GM21360 (cell line): Measurements from ENCODE around the gene DCPS.
"Not testable (repeated sequence)": the region's sequence is repeated elsewhere in the genome, so short reads cannot be mapped to it uniquely, and the experiment has no call there.

Experiments used
- ATAC-seq: cut with Tn5 transposase; IDR thresholded peaks from one replicate; pipeline ENCODE4 v1.9.1; 2021; ENCODE audit warnings: mild to moderate bottlenecking, moderate library complexity; ENCODE audit not compliant: unreplicated experiment

The DCPS gene

DNA sequence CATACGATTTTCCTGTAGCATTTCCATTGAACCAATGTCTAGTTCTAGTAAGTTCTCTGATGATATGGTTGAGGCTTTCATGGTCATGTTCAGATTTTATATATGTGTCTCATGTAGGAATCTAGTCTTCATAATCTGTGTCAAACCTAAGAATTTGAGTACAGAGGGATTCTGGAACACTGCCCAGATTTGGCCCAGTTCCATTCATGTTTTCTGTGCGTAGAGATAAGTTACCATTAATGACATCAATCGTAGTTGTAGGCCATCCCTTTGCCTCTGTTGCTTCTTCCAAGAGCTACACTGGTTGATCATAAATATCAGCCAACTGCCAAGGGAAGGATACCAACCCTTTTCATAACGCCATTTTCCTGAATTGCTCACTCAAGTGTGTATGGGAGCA is 74.9 kb downstream of the DCPS start:
- ATAC-seq, result no peak

DNA sequence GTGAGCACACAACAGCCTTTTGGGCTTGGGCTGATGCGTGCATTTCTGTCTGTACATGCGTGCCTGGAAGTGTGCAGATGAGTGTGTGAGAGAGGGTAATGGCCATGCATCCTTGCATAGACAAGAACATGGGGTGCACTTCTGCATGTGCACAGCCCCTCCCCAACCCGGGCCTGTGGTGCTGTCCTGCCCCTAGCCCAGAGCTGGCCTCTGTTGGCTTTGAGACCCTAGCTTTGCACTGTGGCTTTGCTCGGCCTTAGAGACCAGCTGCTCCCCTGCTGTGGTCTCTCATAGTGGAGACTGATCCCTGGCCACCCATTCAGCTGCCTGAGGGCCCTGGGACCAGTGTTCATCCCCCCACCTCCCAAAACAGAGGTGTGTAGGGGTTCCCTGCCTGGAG is 77.0 kb downstream of the DCPS start:
- no peak for ATAC-seq

DNA sequence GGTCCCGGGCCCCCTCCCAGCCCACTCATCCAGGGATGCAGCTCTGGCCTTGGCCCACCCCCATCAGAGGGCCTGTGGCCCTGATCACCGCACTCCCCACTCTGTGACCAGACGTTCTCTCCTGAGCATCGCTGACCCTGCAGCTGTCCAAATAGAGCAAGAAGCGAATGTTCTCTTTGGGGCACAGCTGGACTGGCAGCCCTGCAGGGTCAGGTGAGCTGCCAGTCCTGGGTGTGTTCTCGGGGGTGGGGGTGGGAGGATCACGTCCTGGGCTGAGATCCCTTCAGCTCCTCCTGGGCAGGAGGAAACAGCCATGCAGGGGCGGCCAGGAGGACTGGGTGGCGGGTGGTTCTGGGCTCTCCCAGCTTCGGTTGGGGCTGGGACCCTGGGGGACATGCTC is 78.1 kb downstream of the DCPS start:
- ATAC-seq, result not testable (repeated sequence)

DNA sequence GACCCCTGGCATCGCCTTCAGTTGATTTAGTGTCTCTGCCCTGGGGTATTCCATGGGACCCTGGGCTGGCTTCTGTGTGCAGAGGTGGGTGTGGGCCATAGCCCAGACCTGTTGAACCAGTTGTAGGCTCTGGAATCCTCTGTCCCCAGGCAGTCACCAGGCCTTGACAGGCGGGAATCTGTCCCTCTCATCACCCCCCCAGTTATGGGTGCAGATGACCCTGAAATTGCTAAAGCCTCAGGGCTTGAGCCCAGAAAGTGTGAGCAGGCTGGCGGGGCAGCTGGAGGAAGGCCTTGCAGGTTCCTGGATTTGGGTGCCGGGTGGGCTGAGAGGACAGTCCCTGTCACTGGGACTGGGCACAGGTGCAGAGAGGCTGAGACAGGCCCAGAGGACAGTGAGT is 78.8 kb downstream of the DCPS start:
- not testable (repeated sequence) for ATAC-seq

DNA sequence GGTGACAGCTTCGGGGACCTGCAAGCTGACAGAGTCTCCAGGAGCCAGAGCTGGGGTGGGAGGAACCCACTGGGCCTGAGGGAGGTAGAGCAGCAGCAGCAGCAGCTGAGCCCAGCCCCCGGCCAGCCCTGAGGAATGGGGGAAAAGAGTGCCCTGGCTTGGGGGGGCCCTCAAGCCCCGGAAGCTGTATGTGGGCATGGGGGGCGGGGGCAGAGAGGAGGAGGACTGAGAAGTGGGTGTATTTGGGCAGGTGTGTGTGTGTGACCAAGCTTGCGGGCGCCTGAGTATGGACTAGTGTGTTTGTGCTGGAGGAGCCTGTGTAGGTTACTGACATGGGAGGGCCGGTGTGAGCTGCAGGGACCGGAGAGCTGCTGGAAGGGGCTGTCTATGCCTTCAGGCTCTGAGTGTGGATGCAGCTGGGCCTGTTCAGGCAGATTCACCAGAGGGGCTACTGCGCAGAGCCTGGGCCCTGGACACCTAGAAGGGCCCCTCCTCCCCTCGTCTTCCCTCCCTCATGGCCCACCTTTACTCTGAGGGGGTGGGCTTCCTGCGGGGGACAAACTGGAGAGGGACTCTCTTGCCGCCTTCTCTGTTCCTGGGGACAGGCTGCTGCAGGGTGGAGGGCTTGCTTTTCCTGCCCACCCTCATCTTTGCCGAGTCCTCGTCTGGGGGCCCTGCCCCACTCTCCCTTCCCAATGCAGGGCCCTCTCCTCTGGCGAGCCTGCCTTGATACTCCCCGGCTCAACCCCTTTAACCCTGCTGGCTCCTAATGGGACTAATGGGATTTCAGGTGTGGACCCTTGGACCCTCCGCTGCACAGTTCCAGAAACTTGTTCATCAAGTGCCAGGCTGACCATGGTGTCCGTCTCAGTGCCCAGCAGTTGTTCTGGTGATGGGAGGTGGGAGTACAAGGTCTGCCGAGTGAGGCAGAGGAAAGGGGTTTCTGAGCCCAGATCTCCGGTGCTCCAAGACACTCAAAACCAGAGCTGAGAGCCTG is 79.8 kb downstream of the DCPS start:
- no peak for ATAC-seq

DNA sequence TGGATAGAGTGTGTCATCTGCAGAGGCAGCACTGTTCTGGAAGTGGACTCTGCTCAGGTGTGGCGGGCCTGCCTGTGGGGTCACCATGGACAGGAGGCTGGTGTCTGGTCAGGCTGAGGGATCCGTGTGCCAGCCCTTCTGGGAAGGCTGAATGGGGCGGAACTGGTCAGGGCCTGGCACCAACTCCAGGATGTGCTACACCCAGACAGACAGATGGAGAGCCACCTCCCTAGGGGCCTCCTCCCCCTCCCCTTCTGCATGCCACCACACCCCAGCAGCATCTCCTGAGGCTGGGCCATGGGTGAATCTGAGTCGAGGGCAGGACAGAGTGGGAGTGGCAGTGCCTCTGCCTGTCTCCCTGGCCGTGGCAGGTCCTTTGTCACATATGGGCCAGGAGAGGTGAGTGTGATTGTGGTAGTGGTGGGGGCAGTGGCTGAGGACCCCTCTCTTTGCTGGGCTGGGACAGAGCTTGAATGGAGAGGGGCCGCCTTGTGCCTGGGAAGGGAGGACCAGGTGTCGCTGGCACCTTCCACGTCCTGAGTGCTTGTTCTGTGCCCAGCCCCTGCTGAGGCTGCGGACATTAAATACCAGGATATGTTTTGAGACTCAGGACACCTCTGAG is 80.7 kb downstream of the DCPS start:
- ATAC-seq, result no peak

DNA sequence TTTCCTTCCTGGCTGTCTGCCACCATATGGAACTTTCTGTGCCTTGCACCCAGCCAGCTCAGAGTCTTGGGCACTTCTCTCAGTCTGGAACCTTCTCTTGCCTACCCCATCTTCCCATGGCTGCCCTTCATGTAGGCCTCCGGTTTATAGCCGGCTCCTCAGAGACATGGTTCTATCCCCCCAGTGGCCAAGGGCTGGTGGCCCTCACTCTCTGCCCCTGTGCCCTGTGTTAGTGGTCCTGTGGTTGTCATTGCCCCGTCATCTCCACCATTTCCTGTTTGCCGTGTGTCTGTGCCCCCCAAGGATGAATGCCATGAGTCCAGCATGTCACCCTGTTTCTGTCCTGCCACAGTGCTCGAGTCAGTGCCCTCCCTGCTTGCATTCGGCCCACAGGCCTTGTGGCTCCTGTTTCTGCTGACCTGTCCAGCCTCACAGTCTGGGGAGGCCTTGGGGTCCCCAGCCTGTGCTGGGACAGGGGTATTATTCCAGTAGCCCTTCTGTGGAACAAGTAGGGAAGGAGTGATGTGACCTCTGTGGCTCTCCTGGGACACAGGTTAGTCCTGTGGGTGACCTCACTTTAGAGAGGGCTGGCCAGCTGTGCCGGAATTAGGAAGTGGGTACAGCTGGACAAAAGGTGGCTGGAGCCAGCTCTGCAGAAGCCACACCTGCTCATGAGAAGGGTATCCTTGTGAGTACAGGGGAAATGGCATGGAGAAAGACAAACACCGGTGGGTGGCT is 82.3 kb downstream of the DCPS start:
- no peak for ATAC-seq

DNA sequence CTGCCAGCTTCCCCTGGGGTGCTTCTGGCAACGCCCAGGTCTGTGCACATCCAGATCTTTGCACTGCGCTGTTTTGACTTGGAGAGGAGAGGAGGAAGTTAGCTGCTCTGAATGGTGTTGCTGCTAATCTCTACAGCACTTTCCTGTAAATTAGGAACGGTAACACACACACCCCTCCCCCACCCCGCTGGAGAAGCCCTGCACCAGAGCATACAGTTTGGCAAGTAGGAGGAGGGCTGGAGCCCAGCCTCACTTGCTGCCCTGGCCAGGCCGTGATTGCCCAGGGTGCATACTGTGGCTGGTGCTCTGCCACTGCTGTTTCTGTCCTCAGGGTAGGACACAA is 82.8 kb downstream of the DCPS start:
- not testable (repeated sequence) for ATAC-seq

DNA sequence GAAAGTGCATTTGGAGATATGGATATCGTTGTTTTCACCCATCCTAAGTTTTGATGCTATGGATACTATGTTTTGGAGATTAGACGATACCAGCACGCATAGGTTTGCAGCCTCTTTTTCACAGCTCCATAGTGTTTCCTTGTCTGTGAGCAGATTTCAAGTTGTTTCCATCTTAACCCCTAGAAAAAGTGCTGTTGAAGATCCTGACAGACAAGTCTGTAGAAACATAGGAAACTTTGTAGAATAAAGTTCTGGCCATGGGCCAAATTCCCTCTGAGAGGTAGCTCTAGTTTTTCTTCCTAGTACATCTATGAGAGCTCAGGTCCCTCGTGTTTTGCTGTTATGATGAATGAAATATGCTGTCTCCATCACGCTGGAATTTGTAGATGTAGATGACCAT is 84.0 kb downstream of the DCPS start:
- ATAC-seq, result no peak

DNA sequence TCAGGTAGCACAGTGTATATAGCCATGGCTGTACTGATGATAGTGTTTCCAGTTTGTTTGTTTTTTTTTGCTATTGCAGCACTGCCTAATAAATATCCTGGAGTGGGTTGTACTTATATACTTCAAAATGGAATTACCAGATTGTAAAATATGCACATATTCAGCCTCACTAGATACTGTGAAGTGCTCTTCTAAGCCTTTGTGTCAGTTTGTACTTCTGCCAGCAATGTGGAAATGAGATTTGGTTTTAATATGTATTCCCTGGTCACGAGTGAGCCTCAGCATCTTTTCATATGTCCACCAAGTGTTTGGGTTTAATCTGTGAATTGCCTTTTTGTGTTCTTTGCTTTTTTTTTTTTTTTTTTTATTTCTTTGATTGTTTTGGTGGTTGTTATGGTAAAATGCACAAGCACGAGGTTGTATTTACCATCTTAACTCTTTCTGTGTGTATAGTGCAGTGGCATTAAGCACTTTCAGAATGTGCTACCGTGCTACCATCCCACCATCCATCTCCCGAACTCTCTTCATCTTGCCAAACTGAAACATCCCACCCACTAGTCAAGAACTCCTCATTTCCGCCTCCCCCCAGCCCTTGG is 86.5 kb downstream of the DCPS start:
- ATAC-seq, result no peak

DNA sequence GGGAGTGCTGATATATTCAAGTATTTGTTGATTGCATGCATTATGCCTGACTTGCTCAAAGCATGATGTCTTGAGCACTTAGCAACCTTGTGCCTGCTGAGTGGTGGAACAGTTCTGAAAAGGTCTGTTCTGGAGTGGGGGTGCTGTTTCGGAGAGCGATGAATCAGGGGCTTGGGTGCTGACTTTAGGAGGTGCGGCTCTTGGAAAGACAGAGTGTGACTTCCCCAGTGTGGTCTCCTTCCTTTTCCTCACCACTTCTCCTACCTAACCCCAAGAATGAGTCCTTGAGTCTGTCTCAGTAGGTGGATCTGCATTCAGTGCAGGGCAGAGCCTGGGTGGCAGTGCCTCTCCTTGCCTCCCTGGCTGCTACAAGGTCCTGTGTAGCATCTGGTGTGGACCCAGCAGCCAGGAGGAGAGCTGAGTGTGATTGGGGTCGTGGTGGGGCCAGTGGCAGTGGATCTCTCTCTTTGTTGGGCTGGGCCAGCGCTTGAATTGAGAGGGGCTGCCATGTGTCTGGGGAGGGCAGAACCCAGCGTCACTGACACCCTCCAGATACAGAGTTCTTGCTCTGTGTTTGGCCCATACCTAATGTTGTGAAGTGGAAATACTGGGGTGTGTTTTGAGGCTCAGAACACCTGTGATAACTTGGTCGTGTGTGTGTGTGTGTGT is 87.6 kb downstream of the DCPS start:
- no peak for ATAC-seq

DNA sequence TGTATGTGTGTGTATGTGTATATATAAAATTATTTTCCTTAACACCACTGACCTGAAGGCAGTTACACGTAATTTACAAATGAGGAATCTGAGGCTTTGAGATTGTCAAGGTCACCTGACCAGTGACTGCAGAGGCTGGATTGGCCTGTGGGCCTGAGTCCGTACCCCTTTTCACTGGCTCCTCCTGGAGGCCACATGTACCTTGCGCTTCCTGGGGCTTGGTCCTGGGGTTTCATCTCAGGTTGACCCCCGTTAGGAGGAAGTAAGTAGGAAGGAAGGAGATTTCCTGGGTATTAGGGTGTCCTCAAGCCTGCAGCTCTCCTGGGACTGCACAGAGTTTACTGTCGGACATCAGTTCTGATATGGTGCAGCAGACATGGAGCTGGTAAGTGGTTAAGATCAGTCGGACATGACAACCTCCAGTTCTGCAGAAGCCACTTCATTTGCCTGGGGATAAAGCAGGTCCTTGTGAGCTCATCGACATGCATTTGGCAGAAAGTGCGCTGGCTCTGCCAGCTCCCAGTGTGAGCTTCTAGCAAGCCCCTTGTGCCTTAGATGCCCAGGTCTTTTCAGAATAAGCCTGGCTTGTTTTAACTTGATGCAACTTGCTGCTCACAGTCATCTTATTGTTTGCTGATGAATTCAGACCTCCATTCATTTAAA is 88.2 kb downstream of the DCPS start:
- ATAC-seq, result peak; percentile 53

DNA sequence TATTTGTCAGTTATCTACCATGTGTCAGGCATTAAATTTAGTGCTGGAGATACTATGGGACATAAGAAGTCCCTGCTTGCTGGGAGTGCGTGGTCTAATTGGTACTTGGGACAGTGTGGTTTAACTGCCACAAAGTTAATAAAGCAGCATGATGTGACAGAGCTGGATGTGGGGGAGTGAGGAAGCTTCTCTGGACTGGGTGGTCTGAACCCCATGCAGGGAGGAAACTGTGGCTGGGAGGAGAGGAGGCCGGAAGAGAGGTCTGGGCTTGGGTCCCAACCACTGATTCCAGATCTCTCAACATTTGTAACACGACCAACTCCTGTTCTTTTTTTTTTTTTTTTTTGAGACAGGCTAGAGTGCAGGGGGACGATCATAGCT is 88.8 kb downstream of the DCPS start:
- no peak for ATAC-seq

DNA sequence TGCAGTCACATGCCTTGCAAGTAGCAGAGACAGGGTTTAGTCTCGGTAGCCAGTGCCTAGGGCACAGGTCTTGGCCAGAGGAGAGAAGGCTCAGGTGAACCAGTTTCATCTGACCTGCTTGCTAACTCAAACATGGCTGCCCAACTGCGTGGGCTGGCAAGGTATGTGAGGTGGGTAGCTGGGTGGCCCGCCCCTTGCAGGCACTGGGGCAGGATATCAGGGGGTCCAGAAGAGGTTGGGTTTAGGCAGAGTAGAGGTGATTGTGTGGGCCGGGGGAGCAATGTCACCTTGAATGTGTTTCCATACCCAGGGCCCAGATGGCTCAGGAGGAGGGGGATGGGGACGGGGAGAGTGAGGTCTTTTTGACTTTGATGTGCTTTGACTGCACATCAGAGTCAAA is 89.3 kb downstream of the DCPS start:
- no peak for ATAC-seq

DNA sequence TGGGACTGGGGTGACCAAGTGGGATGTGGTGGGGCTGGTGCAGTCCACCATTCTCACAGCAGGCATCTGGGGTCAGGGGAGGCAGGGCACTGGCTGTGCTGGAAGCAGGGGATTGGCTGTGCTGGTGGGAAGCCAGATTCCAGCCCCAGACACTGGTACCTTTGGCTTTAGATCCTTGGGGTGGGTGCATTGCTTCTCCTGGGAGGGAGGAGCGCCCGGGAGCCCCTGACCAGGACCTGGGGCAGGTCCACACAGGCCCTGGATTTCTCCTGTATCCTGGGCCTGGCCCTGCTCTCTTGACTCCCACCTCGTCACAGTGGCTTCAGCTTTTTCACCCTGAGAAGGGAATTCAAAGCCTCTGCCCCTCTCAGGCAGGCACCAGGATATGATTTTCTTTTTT is 90.2 kb downstream of the DCPS start:
- ATAC-seq, result no peak

DNA sequence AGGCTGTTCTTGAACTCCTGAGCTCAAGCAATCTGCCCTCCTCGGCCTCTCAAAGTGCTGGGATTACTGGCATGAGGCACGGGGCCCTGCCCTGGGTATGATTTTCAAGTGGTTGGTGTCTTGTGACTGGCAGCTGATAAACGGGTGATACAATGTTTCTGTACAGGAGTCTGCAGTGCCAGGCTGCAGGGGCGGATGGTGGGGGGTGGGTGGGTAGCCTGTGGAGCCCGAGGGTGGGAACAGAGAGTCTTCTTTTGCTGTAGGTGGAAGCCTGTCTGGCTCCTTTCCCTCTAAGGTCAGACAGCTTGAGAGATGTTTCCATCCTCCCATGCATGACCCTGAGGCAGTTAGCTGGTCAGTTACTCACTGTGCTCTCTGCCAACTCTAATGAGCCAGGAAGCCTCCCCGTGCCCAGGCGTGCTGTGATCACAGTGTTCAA is 90.8 kb downstream of the DCPS start:
- ATAC-seq, result not testable (repeated sequence)
